ENCODE results near the gene EYA2. TPM values are rescaled to one million over a fixed set of nuclear protein-coding genes. Genes with fewer than 3 reads are reported as not detected.

EYA2 gene
- polyA plus RNA-seq, 4 donors = 0.50 to 0.70 TPM; not detected in 2

- FAIRE-seq (no peak), DNase-seq (no peak)
- Histone ChIP-seq H3K4me3 (ENCODE audit: low read depth in 1 of 3, low read length in 3 of 3) (no peak overlapping the region), H3K27ac (ENCODE audit: low read depth in 1 of 3, low read length in 2 of 3) (no peak overlapping the region), H3K27me3 (ENCODE audit: control insufficient read depth in 3 of 3, insufficient read depth in 3 of 3, low read length in 3 of 3) (no peaks in the 10 kb centered on the region), H3K4me1 (ENCODE audit: control insufficient read depth in 3 of 3, insufficient read depth in 2 of 3, low read depth in 1 of 3, low read length in 2 of 3) (no peaks in the 10 kb centered on the region), H3K9me3 (ENCODE audit: control insufficient read depth in 2 of 2, insufficient read depth in 1 of 2, low read depth in 1 of 2, low read length in 1 of 2) (no peaks in the 10 kb centered on the region), H3K36me3 (ENCODE audit: control insufficient read depth in 3 of 3, insufficient read depth in 2 of 3, low read depth in 1 of 3, low read length in 3 of 3) (peaks cover 11 to 57% (median 35%) of the 10 kb centered on the region in 3 donors)
- WGBS, 3 donors = 90 to 98% (median 93%) methylated on average over 3 of the region's 3 CpGs
These were observed 337.9 kb downstream of the EYA2 start for GRCh38 chr20:47232518-47232917.

GRCh38 chr20:47233333-47234188 is 338.9 kb downstream of the EYA2 start:
- FAIRE-seq (no peak), DNase-seq (peak in 1 of 2 donors; percentile 16)
- peaks cover 15 to 61% (median 35%) of the 10 kb centered on the region in 3 donors for H3K36me3 ChIP-seq (ENCODE audit: control insufficient read depth in 3 of 3, insufficient read depth in 2 of 3, low read depth in 1 of 3, low read length in 3 of 3)
- no peaks in the 10 kb centered on the region for H3K4me1 ChIP-seq (ENCODE audit: control insufficient read depth in 3 of 3, insufficient read depth in 2 of 3, low read depth in 1 of 3, low read length in 2 of 3)
- WGBS, 3 donors = 94 to 96% (median 95%) methylated on average over 9 of the region's 9 CpGs
- no peak overlapping the region for H3K27ac ChIP-seq (ENCODE audit: low read depth in 1 of 3, low read length in 2 of 3)
- no peak overlapping the region for H3K4me3 ChIP-seq (ENCODE audit: low read depth in 1 of 3, low read length in 3 of 3)
- no peaks in the 10 kb centered on the region for H3K27me3 ChIP-seq (ENCODE audit: control insufficient read depth in 3 of 3, insufficient read depth in 3 of 3, low read length in 3 of 3)
- no peaks in the 10 kb centered on the region for H3K9me3 ChIP-seq (ENCODE audit: control insufficient read depth in 2 of 2, insufficient read depth in 1 of 2, low read depth in 1 of 2, low read length in 1 of 2)

- no peaks in the 10 kb centered on the region for H3K4me1 ChIP-seq (ENCODE audit: control insufficient read depth in 3 of 3, insufficient read depth in 2 of 3, low read depth in 1 of 3, low read length in 2 of 3)
- H3K36me3 ChIP-seq (ENCODE audit: control insufficient read depth in 3 of 3, insufficient read depth in 2 of 3, low read depth in 1 of 3, low read length in 3 of 3) = peaks cover 18 to 63% (median 33%) of the 10 kb centered on the region in 3 donors
- no peaks in the 10 kb centered on the region for H3K27me3 ChIP-seq (ENCODE audit: control insufficient read depth in 3 of 3, insufficient read depth in 3 of 3, low read length in 3 of 3)
- 97% methylated on average over 6 of the region's 6 CpGs for WGBS, 3 donors
- no peak overlapping the region for H3K4me3 ChIP-seq (ENCODE audit: low read depth in 1 of 3, low read length in 3 of 3)
- no peaks in the 10 kb centered on the region for H3K9me3 ChIP-seq (ENCODE audit: control insufficient read depth in 2 of 2, insufficient read depth in 1 of 2, low read depth in 1 of 2, low read length in 1 of 2)
- FAIRE-seq = no peak
- no peak for DNase-seq
- H3K27ac ChIP-seq (ENCODE audit: low read depth in 1 of 3, low read length in 2 of 3) = no peak overlapping the region
These were observed 340.5 kb downstream of the EYA2 start for GRCh38 chr20:47235111-47235510.

GRCh38 chr20:47235853-47236638 is 341.4 kb downstream of the EYA2 start:
- no peak for FAIRE-seq
- peaks cover 16 to 64% (median 29%) of the 10 kb centered on the region in 3 donors for H3K36me3 ChIP-seq (ENCODE audit: control insufficient read depth in 3 of 3, insufficient read depth in 2 of 3, low read depth in 1 of 3, low read length in 3 of 3)
- WGBS, 3 donors = 90 to 95% (median 92%) methylated on average over 14 of the region's 14 CpGs

GRCh38 chr20:47236639-47236900 is 341.9 kb downstream of the EYA2 start:
- no peak for FAIRE-seq
- H3K4me1 ChIP-seq (ENCODE audit: control insufficient read depth in 3 of 3, insufficient read depth in 2 of 3, low read depth in 1 of 3, low read length in 2 of 3) = peaks cover 0 to 2% (median 0%) of the 10 kb centered on the region in 3 donors
- H3K27ac ChIP-seq (ENCODE audit: low read depth in 1 of 3, low read length in 2 of 3) = no peak overlapping the region

More at GRCh38 chr20:47235853-47236638, 341.4 kb downstream of the EYA2 start:
- H3K27ac ChIP-seq (ENCODE audit: low read depth in 1 of 3, low read length in 2 of 3) = no peak overlapping the region
- no peak for DNase-seq
- no peak overlapping the region for H3K4me3 ChIP-seq (ENCODE audit: low read depth in 1 of 3, low read length in 3 of 3)
- H3K9me3 ChIP-seq (ENCODE audit: control insufficient read depth in 2 of 2, insufficient read depth in 1 of 2, low read depth in 1 of 2, low read length in 1 of 2) = no peaks in the 10 kb centered on the region
- H3K27me3 ChIP-seq (ENCODE audit: control insufficient read depth in 3 of 3, insufficient read depth in 3 of 3, low read length in 3 of 3) = no peaks in the 10 kb centered on the region
- no peaks in the 10 kb centered on the region for H3K4me1 ChIP-seq (ENCODE audit: control insufficient read depth in 3 of 3, insufficient read depth in 2 of 3, low read depth in 1 of 3, low read length in 2 of 3)

GRCh38 chr20:47237715-47238114 is 343.1 kb downstream of the EYA2 start:
- 90 to 98% (median 95%) methylated on average over 4 of the region's 4 CpGs for WGBS, 3 donors
- DNase-seq (no peak), FAIRE-seq (no peak)
- Histone ChIP-seq H3K36me3 (ENCODE audit: control insufficient read depth in 3 of 3, insufficient read depth in 2 of 3, low read depth in 1 of 3, low read length in 3 of 3) (peaks cover 11 to 66% (median 26%) of the 10 kb centered on the region in 3 donors), H3K4me1 (ENCODE audit: control insufficient read depth in 3 of 3, insufficient read depth in 2 of 3, low read depth in 1 of 3, low read length in 2 of 3) (peaks cover 0 to 8% (median 2%) of the 10 kb centered on the region in 3 donors), H3K27me3 (ENCODE audit: control insufficient read depth in 3 of 3, insufficient read depth in 3 of 3, low read length in 3 of 3) (no peaks in the 10 kb centered on the region), H3K4me3 (ENCODE audit: low read depth in 1 of 3, low read length in 3 of 3) (no peak overlapping the region), H3K9me3 (ENCODE audit: control insufficient read depth in 2 of 2, insufficient read depth in 1 of 2, low read depth in 1 of 2, low read length in 1 of 2) (no peaks in the 10 kb centered on the region), H3K27ac (ENCODE audit: low read depth in 1 of 3, low read length in 2 of 3) (no peak overlapping the region)

More at GRCh38 chr20:47236639-47236900, 341.9 kb downstream of the EYA2 start:
- Histone ChIP-seq H3K27me3 (ENCODE audit: control insufficient read depth in 3 of 3, insufficient read depth in 3 of 3, low read length in 3 of 3) (no peaks in the 10 kb centered on the region), H3K4me3 (ENCODE audit: low read depth in 1 of 3, low read length in 3 of 3) (no peak overlapping the region), H3K36me3 (ENCODE audit: control insufficient read depth in 3 of 3, insufficient read depth in 2 of 3, low read depth in 1 of 3, low read length in 3 of 3) (peaks cover 12 to 61% (median 27%) of the 10 kb centered on the region in 3 donors), H3K9me3 (ENCODE audit: control insufficient read depth in 2 of 2, insufficient read depth in 1 of 2, low read depth in 1 of 2, low read length in 1 of 2) (no peaks in the 10 kb centered on the region)
- WGBS, 3 donors = 88 to 98% (median 95%) methylated on average over 1 of the region's 1 CpG
- DNase-seq = no peak

Other genes with a start within 250 kb of the EYA2 start
- gene SLC13A3, start 243.4 kb upstream of the EYA2 start, polyA plus RNA-seq = 1 to 10 TPM in 1 of 4 donors, under 1 TPM in 2, not detected in 1; 0.39 to 2.9 (median 0.54) TPM
- 10 to 100 TPM in 2 of 4 donors, 1 to 10 TPM in 2; 9.4 to 12.4 (median 10.2) TPM for gene TP53RK, start 205.4 kb upstream of the EYA2 start, polyA plus RNA-seq
- 10 to 100 TPM in 1 of 4 donors, 1 to 10 TPM in 2, under 1 TPM in 1; 0.27 to 24.0 (median 2.5) TPM for gene SLC2A10, start 185.2 kb upstream of the EYA2 start, polyA plus RNA-seq

Data from small intestine (tissue), 7 donors.